Hepatocyte (in vitro differentiated cells): Measurements from ENCODE around the gene MTMR12.
"Not testable (repeated sequence)": the region's sequence is repeated elsewhere in the genome, so short reads cannot be mapped to it uniquely, and the experiment has no call there.

Experiments used
- CTCF ChIP-seq: fragments of 200-600 bp; sonication (generic); IDR thresholded peaks from 2 replicates; pipeline ENCODE4 v1.5.1; 2016; ENCODE audit warnings: antibody characterized with exemption, mild to moderate bottlenecking; ENCODE audit not compliant: poor library complexity
- EZH2 ChIP-seq: fragments of 200-600 bp; sonication (generic); IDR thresholded peaks from 2 replicates; pipeline ENCODE4 v1.6.1; 2016; ENCODE audit warnings: antibody characterized with exemption, mild to moderate bottlenecking, borderline replicate concordance
- EZH2phosphoT487 ChIP-seq: fragments of 200-600 bp; sonication (generic); IDR thresholded peaks from one replicate; pipeline ENCODE4 v1.6.1; 2018; ENCODE audit warnings: antibody characterized with exemption, mild to moderate bottlenecking, low read depth, moderate library complexity; ENCODE audit not compliant: unreplicated experiment, severe bottlenecking

GRCh38 chr5:32287525-32287924, 25.2 kb downstream of the MTMR12 start:
- not testable (repeated sequence) for TF ChIP-seq CTCF, EZH2phosphoT487, EZH2
